GM04503 (cell line): Measurements from ENCODE around the gene WDR87.
"Not testable (repeated sequence)": the region's sequence is repeated elsewhere in the genome, so short reads cannot be mapped to it uniquely, and the experiment has no call there.

ENCODE experiments used
- DNase-seq: peaks from one replicate; pipeline ENCODE4 v3.0.0-alpha.2; 2012; ENCODE audit warnings: low read depth

WDR87 gene

DNA sequence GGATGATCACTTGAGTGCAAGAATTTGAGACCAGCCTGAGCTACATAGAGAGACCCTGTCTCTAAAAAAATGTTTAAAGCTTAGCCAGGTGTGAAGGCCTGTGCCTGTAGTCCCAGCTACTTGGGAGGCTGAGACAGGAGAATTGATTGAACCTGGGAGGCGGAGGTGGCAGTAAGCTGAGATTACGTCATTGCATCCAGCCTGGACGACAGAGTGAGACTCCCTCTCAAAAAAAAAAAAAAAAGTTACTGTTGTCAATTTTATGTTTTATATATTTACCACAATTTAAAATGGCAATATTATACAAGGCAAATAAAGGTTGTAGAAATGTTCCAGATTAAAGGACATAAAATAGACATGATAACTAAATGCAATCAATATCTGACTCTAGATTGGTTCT lies 29.2 kb downstream of the WDR87 start:
- no peak for DNase-seq

DNA sequence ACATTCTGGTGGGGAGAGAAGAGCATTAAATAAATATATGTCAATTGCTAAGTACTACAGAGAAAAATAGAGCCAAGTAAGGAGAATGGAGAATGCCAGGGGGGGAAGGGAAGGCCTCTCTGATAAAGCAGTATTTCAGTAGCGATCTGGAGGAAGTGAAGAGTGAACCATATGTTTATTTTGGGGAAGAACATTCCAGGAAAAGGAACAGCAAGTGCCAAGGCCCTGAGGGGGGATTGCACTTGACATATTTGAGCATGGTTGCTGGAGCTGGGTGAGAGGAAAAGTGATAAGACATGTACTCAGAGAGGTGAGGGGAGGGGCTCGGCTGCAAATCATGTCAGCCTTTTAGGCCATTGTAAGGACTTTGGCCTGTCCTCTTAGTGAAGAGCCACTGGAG lies 30.4 kb downstream of the WDR87 start:
- DNase-seq, result no peak

- no peak for DNase-seq
These were observed 31.6 kb downstream of the WDR87 start for GRCh38 chr19:37874784-37875183.

- DNase-seq, result no peak
These were observed 34.0 kb downstream of the WDR87 start for GRCh38 chr19:37872383-37872782.

DNA sequence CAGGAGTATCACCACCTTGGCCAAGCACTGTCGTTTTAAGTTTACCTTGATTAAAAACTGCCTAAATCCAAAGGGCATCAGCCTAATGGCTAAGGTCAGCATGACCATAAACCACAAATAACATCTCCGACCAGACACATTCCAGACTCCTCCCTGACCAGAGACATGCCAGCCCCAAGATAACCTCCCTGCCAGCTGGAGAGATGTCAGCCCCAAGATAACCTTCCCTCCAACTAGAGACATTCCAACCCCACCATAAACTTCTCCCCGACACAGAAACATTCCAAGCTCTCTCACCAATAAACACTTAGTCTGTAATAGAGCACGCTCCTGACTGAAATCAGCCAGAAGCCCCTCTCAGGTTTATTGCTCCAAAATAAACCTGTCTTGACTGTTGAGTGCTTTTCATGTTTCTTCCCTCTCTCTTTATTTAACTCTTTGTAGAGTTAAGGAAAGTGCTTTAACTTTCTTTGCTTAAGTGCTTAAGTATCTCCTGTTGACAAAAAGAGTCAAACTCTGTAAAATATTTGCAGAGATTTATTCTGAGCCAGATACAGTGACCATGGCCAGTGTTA lies 36.5 kb downstream of the WDR87 start:
- DNase-seq, result no peak

DNA sequence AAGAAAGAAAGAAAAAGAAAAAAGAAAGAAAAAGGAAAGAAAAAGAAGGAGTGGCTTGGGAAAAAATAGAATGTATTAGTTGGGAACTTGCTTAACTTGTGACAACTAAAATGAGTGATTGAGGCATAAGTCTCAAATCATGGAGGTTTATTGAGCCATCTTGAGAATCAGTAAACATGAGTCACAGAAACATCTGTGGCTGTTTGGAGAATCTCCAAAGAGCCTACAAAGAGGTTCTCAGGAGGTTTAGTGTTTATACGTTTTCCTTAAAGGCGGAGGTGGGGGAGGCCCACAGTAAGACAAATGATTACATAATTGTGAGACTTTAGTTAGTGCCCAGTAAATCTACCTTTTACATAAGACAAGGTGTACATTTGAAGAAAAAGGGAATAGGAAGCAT lies 38.6 kb downstream of the WDR87 start:
- peak; percentile 34 for DNase-seq

DNA sequence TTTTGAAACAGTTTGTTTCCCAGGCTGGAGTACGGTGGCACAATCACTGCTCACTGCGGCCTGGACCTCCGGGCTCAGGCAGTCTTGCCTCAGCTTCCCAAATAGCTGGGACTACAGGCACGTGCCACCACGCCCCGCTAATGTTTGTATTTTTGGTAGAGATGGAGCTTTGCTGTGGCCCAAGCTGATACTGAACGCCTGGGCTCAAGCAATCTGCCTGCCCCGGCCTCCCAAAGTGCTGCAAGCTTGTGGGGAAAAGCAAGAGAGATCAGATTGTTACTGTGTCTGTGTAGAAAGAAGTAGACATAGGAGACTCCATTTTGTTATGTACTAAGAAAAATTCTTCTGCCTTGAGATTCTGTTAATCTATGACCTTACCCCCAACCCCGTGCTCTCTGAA lies 40.5 kb downstream of the WDR87 start:
- DNase-seq, result not testable (repeated sequence)

DNA sequence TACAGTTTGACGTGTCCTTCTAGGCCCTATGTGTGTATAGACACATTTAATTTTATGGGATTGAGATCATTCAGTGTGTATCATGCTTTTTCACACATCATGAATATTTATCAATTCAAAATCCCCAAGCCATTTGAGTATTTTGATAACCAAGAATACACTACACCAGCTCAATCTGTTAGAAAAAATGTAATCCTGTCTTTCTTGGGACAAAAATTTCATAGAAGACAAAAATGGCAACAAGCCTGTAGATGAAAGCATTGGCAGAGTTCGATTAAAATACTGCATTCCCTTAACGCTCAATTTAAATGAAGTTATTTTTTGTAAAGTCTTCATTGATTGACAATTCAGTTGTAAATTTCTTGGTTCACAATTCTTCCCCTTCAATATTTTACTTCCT lies 41.9 kb downstream of the WDR87 start:
- no peak for DNase-seq

DNA sequence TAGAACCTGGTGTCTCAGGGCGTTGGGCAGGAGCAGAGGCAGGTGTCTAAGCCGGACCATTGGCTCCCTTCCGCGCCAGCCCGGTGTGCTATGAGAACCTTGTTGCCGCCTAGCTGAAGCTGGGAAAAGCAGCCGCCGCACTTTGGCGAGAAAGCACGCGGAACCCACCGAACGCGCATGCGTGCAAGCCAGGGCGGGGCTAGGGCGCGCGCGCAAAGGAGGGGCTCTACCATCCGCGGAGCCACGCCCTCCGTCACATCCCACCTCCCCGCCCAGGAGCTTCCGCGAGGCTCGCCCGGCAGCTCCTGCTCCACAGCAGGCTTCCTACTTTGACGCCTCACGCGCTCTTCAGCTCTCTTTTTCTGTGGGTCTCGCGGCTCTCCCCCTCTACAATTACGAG lies 51.3 kb downstream of the WDR87 start:
- DNase-seq, result no peak

DNA sequence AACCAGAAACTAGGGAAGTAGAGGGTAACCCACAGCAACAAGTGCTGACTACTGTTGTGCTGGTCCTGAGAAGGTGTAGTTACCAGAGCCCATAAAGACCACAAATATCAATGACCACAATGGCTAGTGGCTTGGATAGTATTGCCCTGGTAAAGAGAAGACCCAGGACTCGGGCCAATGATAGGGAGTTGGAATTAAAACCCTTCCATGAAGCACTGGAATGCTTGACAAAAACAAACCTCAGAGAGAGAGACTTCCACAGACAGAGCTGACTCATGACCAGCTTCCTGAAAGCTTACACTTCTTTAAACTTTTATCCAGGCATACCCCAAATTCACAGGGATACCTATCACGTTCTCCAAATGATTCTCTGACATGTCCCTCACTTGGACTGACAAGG lies 60.5 kb downstream of the WDR87 start:
- no peak for DNase-seq
